ENCODE data around the gene HIGD1B.

DNA sequence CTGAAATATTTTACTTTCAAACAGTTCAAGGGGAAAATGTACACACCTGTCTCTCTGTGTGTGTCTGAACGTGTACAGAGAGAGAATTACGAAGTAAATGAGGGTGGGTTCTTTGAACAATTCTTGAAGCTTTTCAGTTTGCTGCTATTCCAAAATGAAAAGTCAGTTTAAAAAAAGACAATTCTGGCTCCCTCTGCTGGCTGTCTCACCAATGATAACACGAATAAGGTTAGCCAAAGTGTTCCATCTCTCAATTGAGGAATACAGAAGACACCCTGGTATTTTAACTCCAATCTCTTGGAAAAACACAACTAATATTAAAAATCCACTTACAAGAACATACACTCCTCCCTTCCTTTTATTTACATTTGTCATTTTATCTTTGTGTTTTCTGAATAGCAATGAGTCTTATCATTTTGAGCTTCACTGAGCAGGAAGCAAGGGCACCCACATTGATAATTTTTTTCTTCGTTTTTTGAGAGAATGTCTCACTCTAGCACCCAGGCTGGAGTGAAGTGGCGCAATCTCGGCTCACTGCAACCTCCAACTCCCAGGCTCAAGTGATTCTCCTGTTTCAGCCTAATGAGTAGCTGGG, 31.0 kb downstream of the HIGD1B start:
- no peak for TF ChIP-seq SIN3A (IDR thresholded peaks at IDR 0.05; ENCODE audit: low read depth)
- no peak for TF ChIP-seq EZH2phosphoT487 (IDR thresholded peaks at IDR 0.05; ENCODE audit: borderline replicate concordance)
- TF ChIP-seq, protein P1, sequence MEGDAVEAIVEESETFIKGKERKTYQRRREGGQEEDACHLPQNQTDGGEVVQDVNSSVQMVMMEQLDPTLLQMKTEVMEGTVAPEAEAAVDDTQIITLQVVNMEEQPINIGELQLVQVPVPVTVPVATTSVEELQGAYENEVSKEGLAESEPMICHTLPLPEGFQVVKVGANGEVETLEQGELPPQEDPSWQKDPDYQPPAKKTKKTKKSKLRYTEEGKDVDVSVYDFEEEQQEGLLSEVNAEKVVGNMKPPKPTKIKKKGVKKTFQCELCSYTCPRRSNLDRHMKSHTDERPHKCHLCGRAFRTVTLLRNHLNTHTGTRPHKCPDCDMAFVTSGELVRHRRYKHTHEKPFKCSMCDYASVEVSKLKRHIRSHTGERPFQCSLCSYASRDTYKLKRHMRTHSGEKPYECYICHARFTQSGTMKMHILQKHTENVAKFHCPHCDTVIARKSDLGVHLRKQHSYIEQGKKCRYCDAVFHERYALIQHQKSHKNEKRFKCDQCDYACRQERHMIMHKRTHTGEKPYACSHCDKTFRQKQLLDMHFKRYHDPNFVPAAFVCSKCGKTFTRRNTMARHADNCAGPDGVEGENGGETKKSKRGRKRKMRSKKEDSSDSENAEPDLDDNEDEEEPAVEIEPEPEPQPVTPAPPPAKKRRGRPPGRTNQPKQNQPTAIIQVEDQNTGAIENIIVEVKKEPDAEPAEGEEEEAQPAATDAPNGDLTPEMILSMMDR (IDR thresholded peaks at IDR 0.05 in 2 of 3, conservative IDR thresholded peaks at IDR 0.05 in 1 of 3; ENCODE audit: borderline replicate concordance in 1 of 3, insufficient read depth in 1 of 3, low read depth in 2 of 3, low read length in 2 of 3), result peak; percentile 62 to 78 (median 71); a peak in 5 of 6 replicates
- TF ChIP-seq, protein P2, sequence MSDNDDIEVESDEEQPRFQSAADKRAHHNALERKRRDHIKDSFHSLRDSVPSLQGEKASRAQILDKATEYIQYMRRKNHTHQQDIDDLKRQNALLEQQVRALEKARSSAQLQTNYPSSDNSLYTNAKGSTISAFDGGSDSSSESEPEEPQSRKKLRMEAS (IDR thresholded peaks at IDR 0.05), result no peak
- no peak for TF ChIP-seq POLR2A (IDR thresholded peaks at IDR 0.05; ENCODE audit: borderline replicate concordance, extremely low read depth, insufficient read depth, insufficient read length)
- no peak for TF ChIP-seq POLR2AphosphoS5 (IDR thresholded peaks at IDR 0.05; ENCODE audit: low read depth, low read length)
- no peak for TF ChIP-seq JUND (IDR thresholded peaks at IDR 0.05)
- TF ChIP-seq CEBPB (IDR thresholded peaks at IDR 0.05; ENCODE audit: low read depth), result no peak
- no peak for TF ChIP-seq YY1 (IDR thresholded peaks at IDR 0.05; ENCODE audit: extremely low read depth, insufficient replicate concordance, low read depth, low read length)
- TF ChIP-seq EGR1 (IDR thresholded peaks at IDR 0.05; ENCODE audit: low read depth), result no peak
- TF ChIP-seq SP1 (IDR thresholded peaks at IDR 0.05; ENCODE audit: low read depth), result no peak
- TF ChIP-seq EZH2 (IDR thresholded peaks at IDR 0.05), result no peak
- no peak for TF ChIP-seq ZNF274 (IDR thresholded peaks at IDR 0.05; ENCODE audit: low read depth, low read length)

All from HCT116 (cell line).